Uterus (tissue), 2 donors: ENCODE data around the gene KCND3.

Source experiments
- POLR2A ChIP-seq, 2 donors: fragments of 450-650 bp; IDR thresholded peaks; one replicate each; pipeline ENCODE4 v1.6.1; 2016; ENCODE audit warnings: antibody characterized with exemption in 2 of 2, mild to moderate bottlenecking in 1 of 2, moderate library complexity in 1 of 2
- TF ChIP-seq, protein P1 (sequence below), 4 experiments: fragments of 200-600 bp in 2 of 4; fragments of 450-650 bp in 2 of 4; sonication (generic) in 2 of 4; IDR thresholded peaks; one replicate each; pipeline ENCODE4 v1.5.1; 2016 to 2019; ENCODE audit warnings: antibody characterized with exemption in 4 of 4, mild to moderate bottlenecking in 2 of 4, moderate library complexity in 1 of 4

DNA sequence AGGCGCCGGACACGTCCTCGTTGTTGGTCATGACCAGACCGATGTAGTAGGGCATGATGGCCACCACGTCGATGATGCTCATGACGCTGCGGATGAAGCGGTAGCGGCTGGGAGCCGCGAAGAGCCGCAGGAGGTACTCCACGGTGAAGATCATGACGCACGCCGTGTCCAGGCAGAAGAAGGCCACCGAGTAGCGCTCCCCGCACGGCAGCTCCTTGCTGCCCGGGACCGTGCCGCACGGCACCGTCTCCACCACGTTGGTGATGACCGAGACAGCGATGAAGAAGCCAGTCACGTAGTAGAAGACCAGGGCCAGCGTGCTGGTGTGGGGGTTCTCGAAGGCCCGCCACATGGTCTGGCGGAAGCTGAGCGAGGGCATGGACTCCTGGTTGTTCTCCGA lies 7.6 kb downstream of the KCND3 start:
- TF ChIP-seq, protein P1, sequence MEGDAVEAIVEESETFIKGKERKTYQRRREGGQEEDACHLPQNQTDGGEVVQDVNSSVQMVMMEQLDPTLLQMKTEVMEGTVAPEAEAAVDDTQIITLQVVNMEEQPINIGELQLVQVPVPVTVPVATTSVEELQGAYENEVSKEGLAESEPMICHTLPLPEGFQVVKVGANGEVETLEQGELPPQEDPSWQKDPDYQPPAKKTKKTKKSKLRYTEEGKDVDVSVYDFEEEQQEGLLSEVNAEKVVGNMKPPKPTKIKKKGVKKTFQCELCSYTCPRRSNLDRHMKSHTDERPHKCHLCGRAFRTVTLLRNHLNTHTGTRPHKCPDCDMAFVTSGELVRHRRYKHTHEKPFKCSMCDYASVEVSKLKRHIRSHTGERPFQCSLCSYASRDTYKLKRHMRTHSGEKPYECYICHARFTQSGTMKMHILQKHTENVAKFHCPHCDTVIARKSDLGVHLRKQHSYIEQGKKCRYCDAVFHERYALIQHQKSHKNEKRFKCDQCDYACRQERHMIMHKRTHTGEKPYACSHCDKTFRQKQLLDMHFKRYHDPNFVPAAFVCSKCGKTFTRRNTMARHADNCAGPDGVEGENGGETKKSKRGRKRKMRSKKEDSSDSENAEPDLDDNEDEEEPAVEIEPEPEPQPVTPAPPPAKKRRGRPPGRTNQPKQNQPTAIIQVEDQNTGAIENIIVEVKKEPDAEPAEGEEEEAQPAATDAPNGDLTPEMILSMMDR (IDR thresholded peaks at IDR 0.05) = no peak
- TF ChIP-seq POLR2A (IDR thresholded peaks at IDR 0.05) = no peak
